Measurements from ENCODE around the gene BAZ2B. TPM values are rescaled to one million over a fixed set of nuclear protein-coding genes. Genes with fewer than 3 reads are reported as not detected.
"Not testable (repeated sequence)": the region's sequence is repeated elsewhere in the genome, so short reads cannot be mapped to it uniquely, and the experiment has no call there.

The BAZ2B gene
- total RNA-seq, 1 donor from 2014 or later = 67.7 TPM

DNA sequence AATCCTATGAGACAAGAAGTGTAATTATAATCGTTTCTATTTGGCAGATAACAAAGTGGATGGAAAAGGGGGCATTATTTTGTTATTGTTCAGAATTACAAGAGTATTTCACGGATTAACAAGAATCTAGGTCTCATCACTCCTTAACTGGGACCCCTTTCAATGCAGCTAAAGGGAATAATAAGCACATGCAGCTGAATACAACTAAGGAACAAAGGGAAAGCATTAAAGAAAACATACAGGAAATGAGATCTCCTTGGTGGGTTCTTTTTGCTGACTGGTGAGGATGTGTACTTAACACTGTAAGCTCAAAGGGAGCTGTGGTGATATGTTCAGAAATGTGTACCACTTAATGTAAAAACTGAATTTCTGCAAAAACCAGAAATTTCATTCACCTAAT lies 189.3 kb downstream of the BAZ2B start:
- no peak for DNase-seq (ENCODE audit: low read depth)

- no peak for DNase-seq (ENCODE audit: low read depth)
Measured at GRCh38 chr2:159419403-159419802, 196.9 kb downstream of the BAZ2B start.

GRCh38 chr2:159411460-159411859 lies 204.9 kb downstream of the BAZ2B start:
- DNase-seq (ENCODE audit: low read depth) = no peak

GRCh38 chr2:159410276-159410675 lies 206.1 kb downstream of the BAZ2B start:
- no peak for DNase-seq (ENCODE audit: low read depth)

GRCh38 chr2:159409116-159409800 lies 207.1 kb downstream of the BAZ2B start:
- no peak for DNase-seq (ENCODE audit: low read depth)

DNA sequence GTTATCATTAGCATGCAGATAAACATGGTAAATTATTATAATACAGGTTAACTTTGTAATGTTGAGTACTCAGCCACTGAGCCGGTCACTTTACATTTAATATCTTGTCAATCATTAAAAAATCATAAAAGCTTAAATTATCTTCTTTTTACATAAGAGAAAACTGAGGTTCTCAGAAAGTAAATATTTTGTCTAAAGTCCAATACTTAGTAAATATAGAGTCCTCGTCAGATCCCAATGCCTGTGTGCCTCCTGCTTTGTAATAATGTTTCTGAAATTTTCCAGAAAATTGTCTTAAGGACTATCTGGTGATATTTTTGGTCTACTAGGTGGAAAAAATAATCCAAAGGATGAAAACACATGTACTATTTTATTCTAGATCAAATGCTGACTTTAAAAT lies 213.6 kb downstream of the BAZ2B start:
- DNase-seq (ENCODE audit: low read depth) = no peak

DNA sequence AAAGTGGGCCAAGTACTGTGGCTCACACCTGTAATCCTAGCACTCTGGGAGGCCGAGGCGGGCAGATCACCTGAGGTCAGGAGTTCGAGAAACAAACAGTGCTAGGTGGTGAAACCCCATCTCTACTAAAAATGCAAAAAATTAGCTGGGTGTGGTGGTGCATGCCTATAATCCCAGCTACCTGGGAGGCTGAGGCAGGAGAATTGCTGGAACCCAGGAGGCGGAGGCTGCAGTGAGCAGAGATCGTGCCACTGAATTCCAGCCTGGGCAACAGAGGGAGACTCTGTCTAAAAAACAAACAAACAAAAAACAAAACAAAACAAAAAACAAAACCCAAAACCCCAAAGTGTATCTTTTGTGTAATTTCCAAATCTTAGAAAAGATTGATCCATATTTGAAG lies 214.2 kb downstream of the BAZ2B start:
- not testable (repeated sequence) for DNase-seq (ENCODE audit: low read depth)

GRCh38 chr2:159399716-159400415 lies 216.5 kb downstream of the BAZ2B start:
- DNase-seq (ENCODE audit: low read depth) = peak; percentile 7

GRCh38 chr2:159396799-159397198 lies 219.5 kb downstream of the BAZ2B start:
- DNase-seq (ENCODE audit: low read depth) = no peak

- DNase-seq (ENCODE audit: low read depth) = no peak
Measured at GRCh38 chr2:159382447-159383028, 233.8 kb downstream of the BAZ2B start.

DNA sequence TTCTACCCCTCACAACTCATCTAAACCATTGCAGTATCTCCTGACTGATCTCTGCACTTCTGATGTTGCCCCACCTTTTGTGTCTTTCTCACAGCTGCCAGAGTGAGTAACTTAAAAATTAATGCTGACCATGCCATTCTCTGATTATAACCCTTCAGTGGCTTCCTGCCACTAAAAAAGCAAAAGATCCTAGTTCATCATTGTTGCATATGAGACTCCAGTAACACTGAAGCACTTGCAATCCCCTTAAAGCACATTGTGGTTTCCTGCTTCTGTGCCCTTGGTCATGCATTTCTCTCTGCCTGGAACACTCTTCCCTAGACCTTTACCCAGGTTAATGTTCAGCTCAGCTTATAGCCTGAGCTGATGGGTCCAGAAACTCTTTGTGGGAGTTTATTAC lies 234.8 kb downstream of the BAZ2B start:
- no peak for DNase-seq (ENCODE audit: low read depth)

- DNase-seq (ENCODE audit: low read depth) = no peak
Measured at GRCh38 chr2:159380685-159381239, 235.6 kb downstream of the BAZ2B start.

DNA sequence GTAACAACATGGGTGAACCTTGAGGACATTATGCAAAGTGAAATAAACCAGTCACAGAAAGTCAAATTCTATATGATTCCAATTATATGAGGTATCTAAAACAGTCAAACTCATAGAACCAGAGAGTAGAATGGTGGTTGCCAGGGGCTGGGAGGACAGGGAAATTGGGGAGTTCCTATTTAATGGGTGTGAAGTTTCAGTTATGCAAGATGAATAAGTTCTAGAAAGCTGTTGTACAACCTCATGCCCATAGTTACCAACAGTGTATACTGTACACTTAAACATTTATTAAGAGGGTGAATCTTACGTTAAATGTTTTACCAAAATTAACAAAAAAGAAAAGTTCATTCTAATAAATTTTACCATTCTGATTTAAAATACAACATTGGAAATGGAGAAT lies 237.2 kb downstream of the BAZ2B start:
- no peak for DNase-seq (ENCODE audit: low read depth)

DNA sequence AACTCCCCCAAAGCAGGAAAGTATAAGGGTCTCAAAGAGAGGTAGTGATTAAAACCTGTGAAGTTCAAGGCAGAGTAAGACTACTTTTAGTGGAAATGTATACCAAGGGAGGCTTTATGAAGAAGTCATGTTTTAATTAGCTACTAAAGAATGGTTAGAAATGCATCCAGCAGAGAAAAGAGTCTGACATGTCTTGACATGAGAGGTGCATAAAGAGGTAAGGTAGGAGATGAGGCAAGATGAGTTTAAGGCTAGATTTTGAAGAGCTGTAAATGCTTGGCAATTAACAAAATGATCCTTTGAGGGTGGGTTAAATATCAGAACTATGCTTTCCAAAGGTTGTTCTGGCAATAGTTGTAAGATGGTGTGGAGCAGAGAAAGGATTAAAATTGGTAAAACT lies 241.1 kb downstream of the BAZ2B start:
- no peak for DNase-seq (ENCODE audit: low read depth)

GRCh38 chr2:159371506-159371905 lies 244.8 kb downstream of the BAZ2B start:
- DNase-seq (ENCODE audit: low read depth) = no peak

DNA sequence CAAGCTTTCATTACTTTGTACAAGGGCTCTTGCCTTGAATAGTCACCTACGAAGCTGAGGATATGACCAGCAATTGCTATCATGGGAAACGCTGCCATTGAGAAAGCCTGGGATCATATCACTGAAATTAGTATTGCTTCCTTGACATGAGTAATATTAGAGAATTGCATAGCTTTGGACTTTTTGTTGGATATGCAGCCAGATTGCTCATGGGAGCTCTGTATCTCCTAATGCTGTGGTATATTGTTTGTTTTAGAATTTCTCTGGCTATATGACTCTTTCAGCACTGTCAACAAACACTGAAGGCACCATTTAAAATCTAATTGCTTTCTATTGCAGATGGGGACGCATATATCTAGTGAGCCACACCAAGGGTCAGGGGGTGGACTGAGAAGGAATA lies 249.8 kb downstream of the BAZ2B start:
- DNase-seq (ENCODE audit: low read depth) = no peak

GRCh38 chr2:159362816-159363251 lies 253.5 kb downstream of the BAZ2B start:
- no peak for DNase-seq (ENCODE audit: low read depth)

- no peak for DNase-seq (ENCODE audit: low read depth)
Measured at GRCh38 chr2:159362094-159362493, 254.3 kb downstream of the BAZ2B start.

DNA sequence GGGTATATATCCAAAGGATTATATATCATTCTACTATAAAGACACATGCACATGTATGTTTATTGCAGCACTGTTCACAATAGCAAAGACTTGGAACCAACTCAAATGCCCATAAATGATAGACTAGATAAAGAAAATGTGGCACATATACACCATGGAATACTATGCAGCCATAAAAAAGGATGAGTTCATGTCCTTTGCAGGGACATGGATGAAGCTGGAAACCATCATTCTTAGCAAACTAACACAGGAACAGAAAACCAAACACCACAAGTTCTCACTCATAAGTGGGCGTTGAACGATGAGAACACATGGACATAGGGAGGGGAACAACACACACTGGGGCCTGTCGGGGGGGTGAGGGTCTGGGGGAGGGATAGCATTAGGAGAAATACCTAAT lies 254.7 kb downstream of the BAZ2B start:
- not testable (repeated sequence) for DNase-seq (ENCODE audit: low read depth)

DNA sequence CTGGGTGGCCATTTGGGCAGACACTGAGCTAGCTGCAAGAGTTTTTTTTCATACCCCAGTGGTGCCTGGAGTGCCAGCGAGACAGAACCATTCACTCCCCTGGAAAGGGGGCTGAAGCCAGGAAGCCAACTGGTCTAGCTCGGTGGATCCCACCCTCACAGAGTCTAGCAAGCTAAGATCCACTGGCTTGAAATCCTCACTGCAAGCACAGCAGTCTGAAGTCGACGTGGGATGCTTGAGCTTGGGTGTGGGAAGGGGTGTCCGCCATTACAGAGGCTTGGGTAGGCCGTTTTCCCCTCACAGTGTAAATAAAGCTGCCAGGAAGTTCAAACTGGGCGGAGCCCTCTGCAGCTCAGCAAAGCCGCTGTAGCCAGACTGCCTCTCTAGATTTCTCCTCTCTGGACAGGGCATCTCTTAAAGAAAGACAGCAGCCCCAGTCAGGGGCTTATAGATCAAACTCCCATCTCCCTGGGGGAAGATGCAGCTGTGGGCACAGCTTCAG lies 260.2 kb downstream of the BAZ2B start:
- no peak for DNase-seq (ENCODE audit: low read depth)

DNA sequence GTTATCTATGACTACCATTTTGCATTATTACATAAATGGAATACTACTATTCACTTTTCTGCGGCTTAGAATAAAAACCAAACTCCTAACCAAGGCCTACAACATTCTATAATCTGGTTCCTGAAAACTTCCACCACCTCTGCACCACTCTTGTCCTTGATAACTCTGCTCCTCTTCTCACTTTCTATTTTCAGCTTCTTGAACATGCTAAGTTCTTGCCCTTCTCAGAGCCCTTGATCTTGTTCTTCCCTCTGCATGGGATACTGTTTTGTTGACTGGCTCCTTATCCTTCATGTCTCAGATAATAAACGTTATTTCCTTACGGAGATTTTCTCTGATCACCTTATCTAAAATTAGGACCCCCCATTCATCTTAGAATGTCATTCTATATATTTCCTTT lies 264.4 kb downstream of the BAZ2B start:
- DNase-seq (ENCODE audit: low read depth) = no peak

DNA sequence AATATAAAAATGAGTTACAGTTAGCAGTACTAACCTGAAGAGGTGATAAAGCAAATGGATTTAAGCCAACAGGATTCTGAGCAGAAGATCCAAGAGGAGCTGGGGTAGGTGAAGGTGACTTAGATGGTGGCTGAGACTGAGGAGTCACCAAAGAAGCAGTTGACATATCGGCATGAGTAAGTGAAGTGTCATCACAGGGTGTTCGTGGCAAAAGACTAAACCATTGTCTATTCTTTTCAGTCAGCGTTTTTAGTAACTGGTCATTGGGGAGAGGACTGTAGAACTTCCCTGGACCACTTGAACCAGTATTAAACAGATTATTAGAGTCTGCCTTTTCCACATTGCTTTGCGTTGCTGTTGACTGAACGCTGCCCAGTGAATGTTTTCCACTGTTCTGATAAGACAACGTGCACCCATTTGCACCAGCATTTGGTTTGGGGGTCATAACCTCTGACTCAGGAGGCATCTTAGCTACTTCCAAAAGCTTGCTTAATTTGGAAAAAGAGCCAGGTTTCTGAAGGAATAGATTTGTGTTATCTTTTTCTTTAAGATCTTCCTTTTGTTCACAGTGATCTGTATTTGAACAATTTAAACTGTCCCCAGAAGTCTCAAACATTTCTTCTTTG lies 266.6 kb downstream of the BAZ2B start:
- DNase-seq (ENCODE audit: low read depth) = no peak
